H9 (cell line): ENCODE measurements around the gene FGF11. TPM values are rescaled to one million over a fixed set of nuclear protein-coding genes. Genes with fewer than 3 reads are reported as not detected.

Source experiments
- DNase-seq: peaks from one replicate; pipeline ENCODE4 v3.0.0-alpha.2; 2017
- H2AFZ ChIP-seq: one replicate; pipeline ENCODE4 v1.6.1; 2013; ENCODE audit warnings: mild to moderate bottlenecking, low read length, control low read depth, moderate library complexity
- H2AK5ac ChIP-seq: 2 replicates; pipeline ENCODE4 v1.6.1; 2013; ENCODE audit warnings: low read length, control low read depth, mixed read lengths; ENCODE audit not compliant: insufficient read length
- H2BK120ac ChIP-seq: one replicate; pipeline ENCODE4 v1.6.1; 2013; ENCODE audit warnings: low read depth, mild to moderate bottlenecking, low read length, control low read depth, inconsistent platforms; ENCODE audit not compliant: poor library complexity, severe bottlenecking
- H2BK12ac ChIP-seq: 2 replicates; pipeline ENCODE4 v1.6.1; 2013; ENCODE audit warnings: low read length, control low read depth, mixed read lengths, low read depth; ENCODE audit not compliant: insufficient read length
- H2BK15ac ChIP-seq: 2 replicates; pipeline ENCODE4 v1.6.1; 2013; ENCODE audit warnings: low read depth, low read length, control low read depth
- H2BK20ac ChIP-seq: one replicate; pipeline ENCODE4 v1.6.1; 2013; ENCODE audit warnings: low read depth, mild to moderate bottlenecking, low read length, control low read depth, inconsistent platforms; ENCODE audit not compliant: poor library complexity, severe bottlenecking
- H2BK5ac ChIP-seq: 2 replicates; pipeline ENCODE4 v1.6.1; 2013; ENCODE audit warnings: low read length, control low read depth, mixed read lengths; ENCODE audit not compliant: insufficient read length
- H3K14ac ChIP-seq: 2 replicates; pipeline ENCODE4 v1.6.1; 2013; ENCODE audit warnings: low read length, control low read depth; ENCODE audit not compliant: insufficient read depth
- H3K18ac ChIP-seq: 2 replicates; pipeline ENCODE4 v1.6.1; 2013; ENCODE audit warnings: low read depth, mild to moderate bottlenecking, mixed read lengths, low read length, control low read depth; ENCODE audit not compliant: insufficient read length
- H3K23ac ChIP-seq: 2 replicates; pipeline ENCODE4 v1.6.1; 2013; ENCODE audit warnings: low read length, control low read depth, mixed read lengths, low read depth; ENCODE audit not compliant: insufficient read length
- H3K23me2 ChIP-seq: 2 replicates; pipeline ENCODE4 v1.6.1; 2013; ENCODE audit warnings: low read depth, mild to moderate bottlenecking, mixed read lengths, low read length, control low read depth; ENCODE audit not compliant: insufficient read length, poor library complexity, severe bottlenecking
- H3K27ac ChIP-seq: 2 replicates; pipeline ENCODE4 v1.5.1; 2013; ENCODE audit warnings: low read length, control low read depth, mixed read lengths, low read depth; ENCODE audit not compliant: insufficient read length
- H3K27me3 ChIP-seq: 2 replicates; pipeline ENCODE4 v1.6.1; 2013; ENCODE audit warnings: low read length, control low read depth, inconsistent platforms; ENCODE audit not compliant: insufficient read depth
- H3K4ac ChIP-seq: 2 replicates; pipeline ENCODE4 v1.6.1; 2013; ENCODE audit warnings: low read depth, mild to moderate bottlenecking, control low read depth, inconsistent platforms, low read length, moderate library complexity
- H3K4me1 ChIP-seq: 2 replicates; pipeline ENCODE4 v1.6.1; 2013; ENCODE audit warnings: low read length, control low read depth, inconsistent platforms; ENCODE audit not compliant: insufficient read depth
- H3K4me2 ChIP-seq: 2 replicates; pipeline ENCODE4 v1.6.1; 2013; ENCODE audit warnings: low read length, control low read depth, mixed read lengths; ENCODE audit not compliant: insufficient read length, insufficient read depth
- H3K56ac ChIP-seq: 2 replicates; pipeline ENCODE4 v1.6.1; 2013; ENCODE audit warnings: low read depth, mild to moderate bottlenecking, mixed read lengths, low read length, control low read depth; ENCODE audit not compliant: insufficient read length
- H3K79me1 ChIP-seq: 2 replicates; pipeline ENCODE4 v1.6.1; 2013; ENCODE audit warnings: low read depth, mild to moderate bottlenecking, moderate library complexity, low read length, control low read depth, inconsistent platforms; ENCODE audit not compliant: insufficient read depth, poor library complexity, severe bottlenecking
- H3K79me2 ChIP-seq: 2 replicates; pipeline ENCODE4 v1.6.1; 2013; ENCODE audit warnings: low read length, control low read depth, inconsistent platforms; ENCODE audit not compliant: insufficient read depth
- H3K9ac ChIP-seq: 2 replicates; pipeline ENCODE4 v1.6.1; 2013; ENCODE audit warnings: low read length, control low read depth, mixed read lengths; ENCODE audit not compliant: insufficient read length; ENCODE audit errors: extremely low read depth
- H3K9me3 ChIP-seq: one replicate; pipeline ENCODE4 v1.6.1; 2013; ENCODE audit warnings: low read depth, low read length, inconsistent platforms; ENCODE audit not compliant: control insufficient read depth
- H3T11ph ChIP-seq: one replicate; pipeline ENCODE4 v1.6.1; 2013; ENCODE audit warnings: mild to moderate bottlenecking, low read length, control low read depth, inconsistent platforms
- H4K20me1 ChIP-seq: one replicate; pipeline ENCODE4 v1.6.1; 2013; ENCODE audit not compliant: control insufficient read depth, insufficient read length, insufficient read depth
- H4K5ac ChIP-seq: 2 replicates; pipeline ENCODE4 v1.6.1; 2013; ENCODE audit warnings: low read depth, mild to moderate bottlenecking, mixed read lengths, low read length, control low read depth; ENCODE audit not compliant: insufficient read length
- H4K8ac ChIP-seq: replicated peaks from 2 replicates; pipeline ENCODE4 v1.6.1; 2013; ENCODE audit warnings: low read length, control low read depth, mixed read lengths, low read depth; ENCODE audit not compliant: insufficient read length
- H4K91ac ChIP-seq: 2 replicates; pipeline ENCODE4 v1.6.1; 2013; ENCODE audit warnings: low read depth, mild to moderate bottlenecking, moderate library complexity, mixed read lengths, low read length, control low read depth; ENCODE audit not compliant: insufficient read length
- H3K27ac Mint-ChIP-seq, 3 experiments: 2 replicates in 2 of 3; 3 replicates in 1 of 3; pipeline ENCODE4 v1.8.0; 2020 to 2021; ENCODE audit warnings: mixed read lengths in 3 of 3, mild to moderate bottlenecking in 1 of 3, moderate library complexity in 1 of 3
- H3K27me3 Mint-ChIP-seq: 2 replicates; pipeline ENCODE4 v1.8.0; 2021; ENCODE audit warnings: low read depth, mild to moderate bottlenecking, moderate library complexity, mixed read lengths
- H3K36me3 Mint-ChIP-seq, 3 experiments: 2 replicates in 2 of 3; 3 replicates in 1 of 3; pipeline ENCODE4 v1.8.0; 2020 to 2021; ENCODE audit warnings: low read depth in 3 of 3, mixed read lengths in 3 of 3; ENCODE audit not compliant: insufficient read depth in 1 of 3
- H3K4me1 Mint-ChIP-seq, 2 experiments: 2 replicates each; pipeline ENCODE4 v1.8.0; 2020; ENCODE audit warnings: mixed read lengths in 2 of 2
- H3K4me3 Mint-ChIP-seq, 2 experiments: 2 replicates in 1 of 2; 3 replicates in 1 of 2; pipeline ENCODE4 v1.8.0; 2020 to 2021; ENCODE audit warnings: mild to moderate bottlenecking in 2 of 2, mixed read lengths in 2 of 2, moderate library complexity in 1 of 2
- H3K9me3 Mint-ChIP-seq, 2 experiments: 2 replicates in 1 of 2; 3 replicates in 1 of 2; pipeline ENCODE4 v1.8.0; 2020; ENCODE audit warnings: mild to moderate bottlenecking in 2 of 2, mixed read lengths in 2 of 2, moderate library complexity in 1 of 2
- WGBS: extraction: QIAGEN DNeasy Blood & Tissue Kit; methylation state at CpG from one replicate; pipeline ENCODE4 v1.1.7; 2013; ENCODE audit warnings: missing lambda C conversion rate, low lambda C conversion rate, mixed read lengths; ENCODE audit not compliant: insufficient read length; ENCODE audit errors: extremely low coverage; 5-methylcytosine and 5-hydroxymethylcytosine counted together
- total RNA-seq: library from RNA; stranded (reverse); gene quantifications from 2 replicates; pipeline ENCODE4 v1.2.1, GENCODE V29; 2021
- TF ChIP-seq, protein P1 (sequence below): fragments of 200-600 bp; sonication (generic); conservative IDR thresholded peaks from 3 replicates; pipeline ENCODE4 v1.8.0; 2021; ENCODE audit warnings: antibody characterized with exemption, mild to moderate bottlenecking

FGF11 gene
- total RNA-seq, 1 experiment from 2014 or later, result 15.2 TPM

DNA sequence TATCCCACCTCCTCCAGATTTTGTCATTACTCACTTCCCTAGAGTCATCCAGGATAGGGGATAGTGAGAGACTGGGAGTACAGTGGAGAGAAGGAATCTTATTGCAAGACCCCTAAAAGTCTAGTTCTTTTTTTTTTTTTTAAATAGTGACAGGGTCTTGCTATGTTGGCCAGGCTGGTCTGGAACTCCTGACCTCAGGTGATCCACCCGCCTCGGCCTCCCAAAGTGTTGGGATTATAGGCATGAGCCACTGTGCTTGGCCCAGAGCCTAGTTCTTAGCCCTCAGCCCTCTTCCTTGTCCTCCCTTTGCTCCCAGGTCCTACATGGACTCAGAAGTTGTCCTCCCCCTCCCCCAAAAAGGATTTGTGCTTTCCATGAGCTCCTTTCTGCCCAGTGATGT, 2.8 kb downstream of the FGF11 start:
- Mint-ChIP-seq H3K36me3 (peaks cover 0 to 13% (median 2%) of the 10 kb centered on the region in 3 experiments; a peak in 3 of 7 replicates), H3K4me1 (peaks cover 41 to 55% of the 10 kb centered on the region in 2 experiments), H3K27me3 (peaks cover 32% of the 10 kb centered on the region), H3K27ac (no peak overlapping the region), H3K4me3 (peak overlapping the region in 1 of 2 experiments; percentile 10; a peak in 2 of 5 replicates), H3K9me3 (no peaks in the 10 kb centered on the region; a peak in 1 of 5 replicates)
- H3K14ac ChIP-seq, result no peak overlapping the region
- H2BK12ac ChIP-seq, result no peak overlapping the region
- H4K91ac ChIP-seq, result no peak overlapping the region
- WGBS, result no CpG with 5 or more reads among the region's 2 CpGs
- H2BK120ac ChIP-seq, result no peak overlapping the region
- no peak overlapping the region for H3K4ac ChIP-seq
- no peak overlapping the region for H3K56ac ChIP-seq
- no peak overlapping the region for H4K8ac ChIP-seq
- no peak overlapping the region for H2BK15ac ChIP-seq
- DNase-seq, result no peak
- H2BK5ac ChIP-seq, result no peak overlapping the region
- TF ChIP-seq, protein P1, sequence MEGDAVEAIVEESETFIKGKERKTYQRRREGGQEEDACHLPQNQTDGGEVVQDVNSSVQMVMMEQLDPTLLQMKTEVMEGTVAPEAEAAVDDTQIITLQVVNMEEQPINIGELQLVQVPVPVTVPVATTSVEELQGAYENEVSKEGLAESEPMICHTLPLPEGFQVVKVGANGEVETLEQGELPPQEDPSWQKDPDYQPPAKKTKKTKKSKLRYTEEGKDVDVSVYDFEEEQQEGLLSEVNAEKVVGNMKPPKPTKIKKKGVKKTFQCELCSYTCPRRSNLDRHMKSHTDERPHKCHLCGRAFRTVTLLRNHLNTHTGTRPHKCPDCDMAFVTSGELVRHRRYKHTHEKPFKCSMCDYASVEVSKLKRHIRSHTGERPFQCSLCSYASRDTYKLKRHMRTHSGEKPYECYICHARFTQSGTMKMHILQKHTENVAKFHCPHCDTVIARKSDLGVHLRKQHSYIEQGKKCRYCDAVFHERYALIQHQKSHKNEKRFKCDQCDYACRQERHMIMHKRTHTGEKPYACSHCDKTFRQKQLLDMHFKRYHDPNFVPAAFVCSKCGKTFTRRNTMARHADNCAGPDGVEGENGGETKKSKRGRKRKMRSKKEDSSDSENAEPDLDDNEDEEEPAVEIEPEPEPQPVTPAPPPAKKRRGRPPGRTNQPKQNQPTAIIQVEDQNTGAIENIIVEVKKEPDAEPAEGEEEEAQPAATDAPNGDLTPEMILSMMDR, result no peak
- no peak overlapping the region for H3K27ac ChIP-seq
- no peaks in the 10 kb centered on the region for H3K79me1 ChIP-seq
- no peak overlapping the region for H3K4me2 ChIP-seq
- no peaks in the 10 kb centered on the region for H3K9me3 ChIP-seq
- no peak overlapping the region for H3K9ac ChIP-seq
- no peaks in the 10 kb centered on the region for H3K79me2 ChIP-seq
- no peak overlapping the region for H3K18ac ChIP-seq
- no peak overlapping the region for H3K23ac ChIP-seq
- H2AFZ ChIP-seq, result no peak overlapping the region
- no peaks in the 10 kb centered on the region; the same call in 1 of the 2 replicates for H3K4me1 ChIP-seq
- no peak overlapping the region for H2AK5ac ChIP-seq
- H4K20me1 ChIP-seq, result no peaks in the 10 kb centered on the region
- peaks cover 8% of the 10 kb centered on the region for H3K27me3 ChIP-seq
- H3K23me2 ChIP-seq, result peaks cover 33% of the 10 kb centered on the region
- no peak overlapping the region for H2BK20ac ChIP-seq
- no peak overlapping the region for H4K5ac ChIP-seq
- H3T11ph ChIP-seq, result no peak overlapping the region
